ENCODE data around the gene DLGAP4. TPM values are rescaled to one million over a fixed set of nuclear protein-coding genes. Genes with fewer than 3 reads are reported as not detected.

DLGAP4 gene
- polyA plus RNA-seq, 5 donors, result 46.9 to 81.3 (median 64.7) TPM

GRCh38 chr20:36320898-36321695, 15.0 kb downstream of the DLGAP4 start:
- DNase-seq, result no peak

GRCh38 chr20:36322131-36322530, 16.0 kb downstream of the DLGAP4 start:
- no peak for DNase-seq

GRCh38 chr20:36330091-36330490, 24.0 kb downstream of the DLGAP4 start:
- DNase-seq, result no peak

GRCh38 chr20:36331209-36331608, 25.1 kb downstream of the DLGAP4 start:
- DNase-seq, result no peak

GRCh38 chr20:36333841-36334240, 27.7 kb downstream of the DLGAP4 start:
- DNase-seq, result no peak

- DNase-seq, result no peak
These were observed 28.4 kb downstream of the DLGAP4 start for GRCh38 chr20:36334281-36335205.

GRCh38 chr20:36335206-36335870, 29.2 kb downstream of the DLGAP4 start:
- DNase-seq, result no peak

GRCh38 chr20:36336204-36336603, 30.1 kb downstream of the DLGAP4 start:
- no peak for DNase-seq

- no peak for DNase-seq
These were observed 31.0 kb downstream of the DLGAP4 start for GRCh38 chr20:36336954-36337704.

- no peak for DNase-seq
These were observed 31.7 kb downstream of the DLGAP4 start for GRCh38 chr20:36337886-36338285.

GRCh38 chr20:36339646-36340592, 33.8 kb downstream of the DLGAP4 start:
- no peak for DNase-seq

GRCh38 chr20:36340593-36340990, 34.5 kb downstream of the DLGAP4 start:
- no peak for DNase-seq

- no peak for DNase-seq
These were observed 35.3 kb downstream of the DLGAP4 start for GRCh38 chr20:36341331-36342020.

GRCh38 chr20:36342331-36343120, 36.4 kb downstream of the DLGAP4 start:
- no peak for DNase-seq

- no peak for DNase-seq
These were observed 37.5 kb downstream of the DLGAP4 start for GRCh38 chr20:36343641-36344040.

GRCh38 chr20:36344517-36345132, 38.5 kb downstream of the DLGAP4 start:
- DNase-seq, result peak; percentile 58 to 60

- no peak for DNase-seq
These were observed 40.1 kb downstream of the DLGAP4 start for GRCh38 chr20:36346256-36346655.

Measured in right lung (tissue), 5 donors.